Measurements from ENCODE around the gene ZNF575. TPM values are rescaled to one million over a fixed set of nuclear protein-coding genes. Genes with fewer than 3 reads are reported as not detected.

Gene ZNF575
- total RNA-seq, 1 experiment from 2014 or later = not detected

- H3K4me1 Mint-ChIP-seq = no peaks in the 10 kb centered on the region; a peak in 1 of 4 replicates
- H3K56ac ChIP-seq (ENCODE audit: insufficient read length, low read depth, low read length) = no peak overlapping the region
- no peak overlapping the region for H2BK5ac ChIP-seq (ENCODE audit: insufficient read length, low read length)
- no peaks in the 10 kb centered on the region for H3K79me2 ChIP-seq (ENCODE audit: insufficient read depth, low read length)
- H4K20me1 ChIP-seq (ENCODE audit: control insufficient read depth, insufficient read depth, insufficient read length) = no peaks in the 10 kb centered on the region
- no peaks in the 10 kb centered on the region for H3K4me1 ChIP-seq (ENCODE audit: insufficient read depth, low read length)
- H2BK120ac ChIP-seq (ENCODE audit: low read depth, low read length, poor library complexity, severe bottlenecking) = no peak overlapping the region
- H4K5ac ChIP-seq (ENCODE audit: insufficient read length, low read depth, low read length) = no peak overlapping the region
- peaks cover 0 to 5% of the 10 kb centered on the region in 2 experiments; a peak in 3 of 5 replicates for H3K9me3 Mint-ChIP-seq
- no peak overlapping the region for H3K4ac ChIP-seq (ENCODE audit: low read depth, low read length)
- H3K79me1 ChIP-seq (ENCODE audit: insufficient read depth, low read depth, low read length, poor library complexity, severe bottlenecking) = no peaks in the 10 kb centered on the region
- no peak overlapping the region for H3K14ac ChIP-seq (ENCODE audit: insufficient read depth, low read length)
- H2AFZ ChIP-seq (ENCODE audit: low read length) = no peak overlapping the region
- no peak overlapping the region for H4K91ac ChIP-seq (ENCODE audit: insufficient read length, low read depth, low read length)
- H3K27ac ChIP-seq (ENCODE audit: insufficient read length, low read depth, low read length) = no peak overlapping the region
- H3K36me3 Mint-ChIP-seq (ENCODE audit: insufficient read depth in 1 of 3, low read depth in 3 of 3) = peaks cover 24 to 32% (median 24%) of the 10 kb centered on the region in 3 experiments
- no peak overlapping the region for H3T11ph ChIP-seq (ENCODE audit: low read length)
- H3K23me2 ChIP-seq (ENCODE audit: insufficient read length, low read depth, low read length, poor library complexity, severe bottlenecking) = no peaks in the 10 kb centered on the region
- no peaks in the 10 kb centered on the region for H3K9me3 ChIP-seq (ENCODE audit: control insufficient read depth, low read depth, low read length)
- no peak overlapping the region for H3K4me2 ChIP-seq (ENCODE audit: insufficient read depth, insufficient read length, low read length)
- WGBS (ENCODE audit: extremely low coverage, insufficient read length, low lambda C conversion rate) = no CpG with 5 or more reads among the region's 9 CpGs
- no peak for TF ChIP-seq CTCF (conservative IDR thresholded peaks at IDR 0.05)
- no peak overlapping the region for H3K18ac ChIP-seq (ENCODE audit: insufficient read length, low read depth, low read length)
- H3K27me3 Mint-ChIP-seq (ENCODE audit: low read depth) = no peaks in the 10 kb centered on the region
- no peak overlapping the region for H2AK5ac ChIP-seq (ENCODE audit: insufficient read length, low read length)
- no peak for DNase-seq
- no peak overlapping the region for H3K27ac Mint-ChIP-seq
- no peaks in the 10 kb centered on the region for H3K27me3 ChIP-seq (ENCODE audit: insufficient read depth, low read length)
- H2BK12ac ChIP-seq (ENCODE audit: insufficient read length, low read depth, low read length) = no peak overlapping the region
- H2BK15ac ChIP-seq (ENCODE audit: low read depth, low read length) = no peak overlapping the region
- H2BK20ac ChIP-seq (ENCODE audit: low read depth, low read length, poor library complexity, severe bottlenecking) = no peak overlapping the region
- no peak overlapping the region for H3K23ac ChIP-seq (ENCODE audit: insufficient read length, low read depth, low read length)
- H3K9ac ChIP-seq (ENCODE audit: extremely low read depth, insufficient read length, low read length) = no peak overlapping the region
- no peak overlapping the region for H3K4me3 Mint-ChIP-seq
- H4K8ac ChIP-seq (replicated peaks; ENCODE audit: insufficient read length, low read depth, low read length) = no peak overlapping the region
These were observed 22.3 kb upstream of the ZNF575 start for GRCh38 chr19:43510713-43511112.
